Karpas-422 (cell line): ENCODE data around the gene ANKRD62. TPM values are rescaled to one million over a fixed set of nuclear protein-coding genes. Genes with fewer than 3 reads are reported as not detected.

Experiments used
- DNase-seq: peaks from one replicate; pipeline ENCODE4 v3.0.0-alpha.2; 2015
- H2AFZ ChIP-seq: fragments of 200-600 bp; sonication (generic); 2 replicates; pipeline ENCODE4 v1.6.1; 2014; ENCODE audit warnings: antibody characterized with exemption, low read length, mixed read lengths
- H3K27ac ChIP-seq: fragments of 200-600 bp; sonication (generic); 2 replicates; pipeline ENCODE4 v1.5.1; 2014; ENCODE audit warnings: mild to moderate bottlenecking, low read length, moderate library complexity
- H3K27me3 ChIP-seq: fragments of 200-600 bp; sonication (generic); 2 replicates; pipeline ENCODE4 v1.6.1; 2014; ENCODE audit warnings: low read length, mixed read lengths
- H3K36me3 ChIP-seq: fragments of 200-600 bp; sonication (generic); 2 replicates; pipeline ENCODE4 v1.6.1; 2014; ENCODE audit warnings: low read length, mixed read lengths; ENCODE audit not compliant: insufficient read depth
- H3K4me1 ChIP-seq: fragments of 200-600 bp; sonication (generic); 2 replicates; pipeline ENCODE4 v1.6.1; 2014; ENCODE audit warnings: mild to moderate bottlenecking, low read length, mixed read lengths
- H3K4me2 ChIP-seq: fragments of 200-600 bp; sonication (generic); 2 replicates; pipeline ENCODE4 v1.6.1; 2014; ENCODE audit warnings: low read length, low read depth, mild to moderate bottlenecking; ENCODE audit not compliant: poor library complexity, severe bottlenecking
- H3K4me3 ChIP-seq: fragments of 200-600 bp; sonication (generic); 2 replicates; pipeline ENCODE4 v1.5.1; 2014; ENCODE audit warnings: mild to moderate bottlenecking, antibody characterized with exemption, low read length, mixed read lengths
- H3K79me2 ChIP-seq: fragments of 200-600 bp; sonication (generic); 2 replicates; pipeline ENCODE4 v1.6.1; 2014; ENCODE audit warnings: mild to moderate bottlenecking, low read length, mixed read lengths
- H3K9ac ChIP-seq: fragments of 200-600 bp; sonication (generic); 2 replicates; pipeline ENCODE4 v1.6.0; 2014; ENCODE audit warnings: low read length
- H3K9me2 ChIP-seq: fragments of 200-600 bp; sonication (generic), shearing (Covaris generic); replicated peaks from 2 replicates; pipeline ENCODE4 v1.6.0; 2014; ENCODE audit warnings: mild to moderate bottlenecking, low read length, moderate library complexity; ENCODE audit not compliant: insufficient read depth
- H3K9me3 ChIP-seq: fragments of 300-700, 200-600 bp; sonication (generic); 2 replicates; pipeline ENCODE4 v1.6.1; 2014; ENCODE audit warnings: low read length, mixed read lengths
- H4K20me1 ChIP-seq: fragments of 200-600 bp; sonication (generic); 2 replicates; pipeline ENCODE4 v1.6.1; 2014; ENCODE audit warnings: mild to moderate bottlenecking, antibody characterized with exemption, low read length, low read depth; ENCODE audit not compliant: insufficient read depth
- small RNA-seq: library from RNA; depleted of rRNA; stranded (forward); fragments of <200 nt; gene quantifications from one replicate; pipeline ENCODE3, GENCODE V24; 2014
- total RNA-seq: library from RNA; depleted of rRNA; stranded (reverse); fragments of >200 nt; shearing (Covaris generic); gene quantifications from 2 replicates; pipeline ENCODE4 v1.2.3, GENCODE V29; 2014; ENCODE audit warnings: low replicate concordance; rRNA removed

The ANKRD62 gene
- total RNA-seq, 1 experiment from 2014 or later = not detected

GRCh38 chr18:12155996-12156395, 62.4 kb downstream of the ANKRD62 start:
- no peak overlapping the region for H3K9ac ChIP-seq
- no peak for DNase-seq
- no peak overlapping the region for H2AFZ ChIP-seq
- no peaks in the 10 kb centered on the region for H3K27me3 ChIP-seq
- H3K36me3 ChIP-seq = no peaks in the 10 kb centered on the region
- no peak overlapping the region for H3K4me2 ChIP-seq
- no peak overlapping the region for H3K27ac ChIP-seq
- no peaks in the 10 kb centered on the region for H3K9me2 ChIP-seq
- no peaks in the 10 kb centered on the region for H3K4me1 ChIP-seq
- no peaks in the 10 kb centered on the region for H4K20me1 ChIP-seq
- H3K4me3 ChIP-seq = no peak overlapping the region
- no peaks in the 10 kb centered on the region for H3K79me2 ChIP-seq
- H3K9me3 ChIP-seq = no peaks in the 10 kb centered on the region

DNA sequence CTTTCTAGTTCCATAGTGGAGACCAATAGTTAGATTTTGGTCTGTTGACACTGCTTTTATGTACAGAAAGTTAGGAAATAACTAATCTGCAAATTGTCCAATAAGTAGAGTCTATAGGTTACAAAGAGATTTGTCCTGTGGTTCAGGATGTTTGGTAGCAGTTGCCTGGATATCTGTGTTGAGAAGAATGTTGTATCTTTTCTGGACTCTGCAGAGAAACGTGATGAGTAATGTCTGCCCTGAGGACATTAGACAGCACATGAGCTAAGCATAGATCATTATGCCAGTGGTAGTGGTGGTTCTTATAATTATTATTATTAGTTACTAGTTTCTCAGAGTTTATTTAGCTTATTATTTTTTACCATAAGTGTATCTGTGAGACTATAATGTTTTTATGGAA, 65.8 kb downstream of the ANKRD62 start:
- DNase-seq = no peak
- Histone ChIP-seq H3K9ac (no peak overlapping the region), H3K9me3 (no peaks in the 10 kb centered on the region), H3K4me2 (no peak overlapping the region), H3K79me2 (no peaks in the 10 kb centered on the region), H3K4me1 (no peaks in the 10 kb centered on the region), H3K36me3 (no peaks in the 10 kb centered on the region), H3K9me2 (no peaks in the 10 kb centered on the region), H3K4me3 (no peak overlapping the region), H3K27me3 (no peaks in the 10 kb centered on the region), H3K27ac (no peak overlapping the region), H4K20me1 (no peaks in the 10 kb centered on the region), H2AFZ (no peak overlapping the region)

DNA sequence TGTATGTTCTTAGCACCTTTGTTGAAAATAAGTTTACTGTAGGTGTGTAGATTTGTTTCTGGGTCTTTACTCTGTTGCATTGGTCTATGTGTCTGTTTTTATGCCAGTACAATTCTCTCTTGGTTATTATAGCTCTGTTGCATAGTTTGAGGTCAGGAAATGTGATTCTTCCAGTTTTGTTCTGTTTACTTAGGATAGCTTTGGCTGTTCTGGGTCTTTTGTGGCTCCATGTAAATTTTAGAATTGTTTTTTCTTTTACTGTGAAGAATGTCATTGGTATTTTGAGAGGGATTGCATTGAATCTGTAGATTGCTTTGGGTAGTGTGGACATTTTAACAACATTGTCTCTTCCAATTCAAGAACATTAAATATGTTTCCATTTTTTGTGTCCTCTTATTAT, 69.1 kb downstream of the ANKRD62 start:
- Histone ChIP-seq H4K20me1 (no peaks in the 10 kb centered on the region), H3K27ac (no peak overlapping the region), H3K4me1 (no peaks in the 10 kb centered on the region), H3K4me2 (no peak overlapping the region), H3K9me3 (no peaks in the 10 kb centered on the region), H3K36me3 (no peaks in the 10 kb centered on the region), H3K9me2 (no peaks in the 10 kb centered on the region), H3K9ac (no peak overlapping the region), H2AFZ (no peak overlapping the region), H3K27me3 (no peaks in the 10 kb centered on the region), H3K4me3 (no peak overlapping the region), H3K79me2 (no peaks in the 10 kb centered on the region)
- DNase-seq = no peak

DNA sequence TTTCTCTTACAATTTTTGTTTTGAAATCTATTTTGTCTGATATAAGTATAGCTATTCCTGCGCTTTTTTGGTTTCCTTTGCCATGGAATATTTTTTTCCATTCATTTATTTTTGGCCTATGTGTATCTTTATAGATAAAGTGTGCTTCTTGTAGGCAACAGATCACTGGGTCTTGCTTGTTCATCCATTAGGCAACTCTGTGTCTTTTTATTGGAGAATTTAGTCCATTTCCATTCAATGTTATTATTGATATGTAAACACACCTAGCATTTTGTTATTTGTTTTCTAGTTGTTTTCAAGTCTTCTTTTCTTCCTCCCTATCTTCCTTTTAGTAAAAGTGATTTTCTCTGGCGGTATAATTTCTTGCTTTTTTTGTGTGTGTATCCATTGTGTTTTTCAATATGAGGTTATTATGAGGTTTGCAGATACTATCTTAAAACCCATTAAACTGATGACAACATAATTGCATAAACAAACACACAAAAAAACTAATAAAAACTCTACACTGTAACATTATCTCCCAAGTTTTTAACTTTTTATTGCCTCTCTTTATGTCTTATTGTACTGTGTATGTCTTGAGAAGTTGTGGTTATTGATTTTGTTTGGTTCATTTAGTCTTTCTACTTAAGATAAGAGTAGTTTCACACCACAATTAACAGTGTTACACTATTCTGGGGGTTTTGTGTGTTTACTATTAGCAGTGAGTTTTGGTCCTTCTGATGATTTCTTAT, 71.6 kb downstream of the ANKRD62 start:
- H3K4me1 ChIP-seq = no peaks in the 10 kb centered on the region
- H3K4me2 ChIP-seq = no peak overlapping the region
- H3K27ac ChIP-seq = no peak overlapping the region
- H3K9me2 ChIP-seq = no peaks in the 10 kb centered on the region
- H3K9ac ChIP-seq = no peak overlapping the region
- no peaks in the 10 kb centered on the region for H4K20me1 ChIP-seq
- H3K9me3 ChIP-seq = no peaks in the 10 kb centered on the region
- H3K79me2 ChIP-seq = no peaks in the 10 kb centered on the region
- no peak overlapping the region for H2AFZ ChIP-seq
- H3K36me3 ChIP-seq = no peaks in the 10 kb centered on the region
- no peaks in the 10 kb centered on the region for H3K27me3 ChIP-seq
- no peak for DNase-seq
- no peak overlapping the region for H3K4me3 ChIP-seq

Small RNA genes within 50 kb of the gene (small RNA-seq; reads per million reads assigned to genes)
- not detected for gene RNU6-324P

Other genes with a start within 250 kb of the ANKRD62 start
- 28.3 and 34.3 TPM in 2 replicates for gene CHMP1B, start 242.4 kb upstream of the ANKRD62 start, total RNA-seq
- gene MPPE1, start 185.5 kb upstream of the ANKRD62 start, total RNA-seq = 30.7 and 44.4 TPM in 2 replicates
- gene IMPA2, start 112.3 kb upstream of the ANKRD62 start, total RNA-seq = 0.89 and 2.1 TPM in 2 replicates
- gene CIDEA, start 160.5 kb downstream of the ANKRD62 start, total RNA-seq = not detected in 2 replicates
- 0.48 TPM in 1 of 2 replicates, not detected in the other for gene TUBB6, start 214.4 kb downstream of the ANKRD62 start, total RNA-seq